Coronary artery (tissue), 2 donors: ENCODE results near the gene LHX6.

Source experiments
- DNase-seq: peaks from one replicate; pipeline ENCODE4 v3.0.0-alpha.2; 2017; ENCODE audit warnings: low spot score
- H3K27ac ChIP-seq, 2 donors: fragments of 200-600 bp; sonication (generic); one replicate each; pipeline ENCODE4 v1.5.1; 2016 to 2019
- H3K4me3 ChIP-seq: fragments of 200-600 bp; sonication (generic); 2 replicates; pipeline ENCODE4 v1.5.1; 2016; ENCODE audit warnings: mild to moderate bottlenecking, moderate library complexity
- TF ChIP-seq, protein P1 (sequence below): fragments of 200-600 bp; sonication (generic); IDR thresholded peaks from one replicate; pipeline ENCODE4 v1.5.1; 2019; ENCODE audit warnings: antibody characterized with exemption

The LHX6 gene

DNA sequence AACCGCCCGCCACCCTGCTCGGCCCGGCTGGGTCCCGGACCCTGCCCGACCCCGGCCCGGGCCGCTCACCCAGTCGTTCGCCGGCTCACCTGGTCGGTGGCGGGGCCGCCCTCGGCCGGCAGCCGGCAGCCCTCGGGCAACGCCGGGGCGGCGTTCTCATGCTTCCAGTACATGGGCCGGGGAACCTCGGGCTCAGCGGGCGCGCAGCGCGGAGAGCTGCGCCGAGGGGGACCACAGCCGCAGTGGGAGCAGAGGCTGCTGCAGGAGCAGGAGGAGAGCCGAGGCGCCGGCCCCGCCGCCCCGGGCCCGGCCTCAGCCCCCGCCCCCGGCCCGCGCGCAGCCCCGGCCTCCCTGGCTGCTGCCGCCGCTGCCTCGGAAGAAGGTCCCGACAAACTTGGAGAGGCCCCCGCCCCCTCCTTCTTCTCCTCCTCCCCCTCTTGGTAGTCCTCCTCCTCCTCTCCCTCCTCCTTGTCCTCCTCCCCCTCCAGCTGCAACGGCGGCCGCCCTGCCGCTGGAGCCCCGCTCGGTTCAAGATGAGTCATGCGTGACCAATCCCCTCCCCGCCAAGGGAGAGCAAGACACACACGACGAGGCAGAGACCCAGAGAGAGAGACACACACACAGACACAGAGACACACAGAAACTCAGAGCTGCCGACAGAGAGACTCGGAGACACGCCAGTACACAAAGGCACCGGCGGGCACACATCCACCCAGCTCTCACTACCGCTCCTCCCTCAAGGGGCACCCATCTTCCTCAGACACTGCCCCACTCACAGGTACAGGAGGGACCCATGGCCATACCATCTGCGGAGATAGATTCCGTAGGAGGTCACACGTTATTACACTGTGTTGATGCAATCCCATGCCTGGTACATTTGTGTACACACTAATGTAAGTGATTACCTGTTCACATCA, at the start of gene LHX6:
TSS of gene LHX6 (minus strand) at position 390 of the 917 bp plus-strand sequence. CDS start at position 173, 217 bp downstream.
- TF ChIP-seq, protein P1, sequence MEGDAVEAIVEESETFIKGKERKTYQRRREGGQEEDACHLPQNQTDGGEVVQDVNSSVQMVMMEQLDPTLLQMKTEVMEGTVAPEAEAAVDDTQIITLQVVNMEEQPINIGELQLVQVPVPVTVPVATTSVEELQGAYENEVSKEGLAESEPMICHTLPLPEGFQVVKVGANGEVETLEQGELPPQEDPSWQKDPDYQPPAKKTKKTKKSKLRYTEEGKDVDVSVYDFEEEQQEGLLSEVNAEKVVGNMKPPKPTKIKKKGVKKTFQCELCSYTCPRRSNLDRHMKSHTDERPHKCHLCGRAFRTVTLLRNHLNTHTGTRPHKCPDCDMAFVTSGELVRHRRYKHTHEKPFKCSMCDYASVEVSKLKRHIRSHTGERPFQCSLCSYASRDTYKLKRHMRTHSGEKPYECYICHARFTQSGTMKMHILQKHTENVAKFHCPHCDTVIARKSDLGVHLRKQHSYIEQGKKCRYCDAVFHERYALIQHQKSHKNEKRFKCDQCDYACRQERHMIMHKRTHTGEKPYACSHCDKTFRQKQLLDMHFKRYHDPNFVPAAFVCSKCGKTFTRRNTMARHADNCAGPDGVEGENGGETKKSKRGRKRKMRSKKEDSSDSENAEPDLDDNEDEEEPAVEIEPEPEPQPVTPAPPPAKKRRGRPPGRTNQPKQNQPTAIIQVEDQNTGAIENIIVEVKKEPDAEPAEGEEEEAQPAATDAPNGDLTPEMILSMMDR, result no peak
- peak within 1 kb of the TSS; percentile 64 for H3K4me3 ChIP-seq
- no peak for DNase-seq
- H3K27ac ChIP-seq, result no peak within 1 kb of the TSS

DNA sequence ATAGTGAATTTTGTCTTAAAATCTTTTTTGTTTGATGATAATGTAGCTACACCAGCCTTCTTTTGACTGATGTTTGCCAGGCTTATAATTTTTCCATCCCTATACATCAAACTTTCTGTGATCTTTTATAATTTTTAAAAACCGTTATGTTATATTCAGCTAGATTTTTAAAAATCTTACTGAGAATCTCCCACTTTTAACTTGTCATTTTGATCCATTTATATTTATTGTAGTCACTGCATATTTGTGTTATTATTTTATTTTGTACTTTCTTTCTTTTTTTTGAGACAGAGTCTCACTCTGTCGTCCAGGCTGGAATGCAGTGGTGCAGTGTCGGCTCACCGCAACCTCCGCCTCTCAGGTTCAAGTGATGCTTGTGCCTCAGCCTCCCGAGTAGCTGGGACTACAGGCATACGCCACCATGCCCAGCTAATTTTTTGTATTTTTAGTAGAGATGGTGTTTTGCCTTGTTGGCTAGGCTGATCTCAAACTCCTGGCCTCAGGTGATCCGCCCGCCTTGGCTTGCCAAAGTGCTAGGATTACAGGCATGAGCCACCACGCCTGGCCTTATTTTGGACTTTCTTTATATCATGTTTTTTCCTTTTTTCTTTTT, 48.6 kb upstream of the LHX6 start:
- H3K27ac ChIP-seq, result no peak overlapping the region
- H3K4me3 ChIP-seq, result no peak overlapping the region
- no peak for DNase-seq
- TF ChIP-seq, protein P1, result no peak

DNA sequence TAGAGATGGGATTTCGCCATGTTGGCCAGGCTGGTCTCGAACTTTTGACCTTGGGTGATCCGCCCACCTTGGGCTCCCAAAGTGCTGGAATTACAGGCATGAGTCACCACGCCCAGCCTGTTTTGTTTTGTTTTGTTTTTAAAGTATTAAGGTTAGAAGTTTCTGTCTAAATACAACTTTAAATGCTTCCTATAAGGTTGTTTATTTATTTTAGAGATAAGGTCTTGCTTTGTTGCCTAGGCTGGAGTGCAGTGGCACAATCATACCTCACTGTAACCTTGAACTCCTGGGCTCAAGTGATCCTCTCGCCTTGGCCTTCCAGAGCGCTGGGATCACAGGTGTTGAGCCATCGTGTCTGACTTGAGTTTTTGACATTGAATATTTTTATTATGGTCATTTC, 47.3 kb upstream of the LHX6 start:
- TF ChIP-seq, protein P1, result no peak
- no peak overlapping the region for H3K27ac ChIP-seq
- no peak for DNase-seq
- H3K4me3 ChIP-seq, result no peak overlapping the region

DNA sequence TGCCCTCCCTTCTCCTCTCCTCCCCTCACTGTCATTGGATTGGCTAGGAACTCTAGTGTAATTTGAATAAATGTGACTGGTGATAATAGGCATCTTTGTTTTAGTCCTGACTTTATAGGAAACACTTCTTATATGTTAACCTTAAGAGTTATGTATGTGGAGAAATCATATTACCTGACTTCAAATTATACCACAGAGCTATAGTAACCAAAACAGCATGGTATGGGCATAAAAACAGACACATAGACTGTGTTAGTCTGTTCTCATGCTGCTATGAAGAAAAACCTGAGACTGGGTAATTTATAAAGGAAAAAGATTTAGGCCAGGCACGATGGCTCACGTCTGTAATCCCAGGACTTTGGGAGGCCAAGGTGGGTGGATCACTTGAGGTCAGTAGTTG, 45.3 kb upstream of the LHX6 start:
- H3K27ac ChIP-seq, result no peak overlapping the region
- TF ChIP-seq, protein P1, result no peak
- H3K4me3 ChIP-seq, result no peak overlapping the region
- no peak for DNase-seq

DNA sequence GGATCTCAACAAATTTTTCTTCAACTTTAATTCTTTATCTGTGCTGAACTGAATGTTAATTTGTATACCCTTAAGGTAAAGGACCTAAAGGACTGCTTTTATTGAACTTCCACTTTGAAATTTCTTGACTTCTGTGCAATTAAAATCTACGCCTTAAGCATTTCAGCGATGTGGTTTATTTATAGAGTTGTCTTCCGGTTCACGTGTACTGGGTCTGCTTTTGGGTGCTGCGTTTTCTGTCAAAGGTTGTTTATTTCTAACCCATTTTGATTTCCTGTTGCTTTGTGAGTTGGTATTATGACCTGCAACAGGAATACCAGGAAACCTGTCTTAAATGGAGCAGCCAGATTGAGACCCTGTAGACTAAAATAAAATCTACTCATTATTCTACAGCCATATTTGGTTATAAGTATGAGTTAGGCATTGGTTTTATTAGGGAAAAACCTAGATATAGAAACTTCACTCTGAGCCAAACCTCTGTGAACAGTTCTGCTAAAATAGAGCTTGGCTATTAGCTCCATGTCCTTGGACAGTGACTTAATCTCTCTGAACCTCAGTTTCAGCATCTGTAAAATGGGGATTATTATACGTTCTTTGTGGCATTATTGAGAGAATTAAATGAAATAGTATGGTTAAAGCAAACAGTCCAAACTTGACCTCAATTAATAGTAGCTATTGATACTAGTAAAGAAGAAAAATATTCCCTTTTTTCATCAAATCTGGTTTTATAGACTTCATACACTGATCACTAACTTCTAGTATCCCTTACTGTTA, 39.5 kb upstream of the LHX6 start:
- no peak overlapping the region for H3K4me3 ChIP-seq
- TF ChIP-seq, protein P1, result no peak
- no peak overlapping the region for H3K27ac ChIP-seq
- no peak for DNase-seq

DNA sequence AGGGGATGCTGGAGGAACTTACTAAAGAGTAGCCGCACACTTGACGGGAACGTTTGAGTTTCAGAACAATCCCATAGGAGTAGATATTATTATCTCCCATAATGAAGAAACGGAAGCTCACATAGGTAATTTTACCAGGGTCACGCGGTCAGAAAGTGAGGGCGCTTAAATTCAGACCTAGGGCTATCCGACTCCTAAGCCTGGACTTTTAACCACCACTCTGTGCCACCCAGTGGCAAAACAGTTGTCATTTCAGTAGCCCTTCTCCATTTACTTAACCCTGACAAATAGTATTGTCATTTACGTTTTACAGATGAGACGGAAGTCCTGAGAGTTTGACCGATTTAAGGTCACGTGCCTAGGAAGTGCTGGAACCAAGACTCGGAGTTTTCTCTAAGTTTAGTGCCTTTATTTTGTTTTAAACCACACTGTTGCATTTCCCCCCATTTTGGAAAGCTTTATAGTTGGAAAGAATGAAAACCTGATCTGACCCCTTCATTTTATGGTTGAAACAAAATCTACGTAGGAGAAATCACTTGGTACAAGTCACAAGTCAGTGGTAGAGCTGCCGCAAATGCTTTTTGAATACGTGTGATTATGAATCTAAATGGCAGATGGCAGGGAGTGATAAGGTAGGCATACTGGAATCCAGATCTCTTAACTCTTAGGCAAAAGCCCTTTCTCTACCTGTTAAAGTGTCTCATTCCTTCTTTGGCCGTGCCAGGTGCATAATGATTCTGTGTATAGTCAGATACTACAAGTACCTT, 36.6 kb upstream of the LHX6 start:
- H3K27ac ChIP-seq, result peak overlapping the region; percentile 82 to 96
- H3K4me3 ChIP-seq, result peak overlapping the region; percentile 88
- no peak for DNase-seq
- TF ChIP-seq, protein P1, result no peak
